H9 (cell line): ENCODE data around the gene CHI3L2. TPM values are rescaled to one million over a fixed set of nuclear protein-coding genes. Genes with fewer than 3 reads are reported as not detected.

Experiments
- DNase-seq: peaks from one replicate; pipeline ENCODE4 v3.0.0-alpha.2; 2017
- H2AFZ ChIP-seq: one replicate; pipeline ENCODE4 v1.6.1; 2013; ENCODE audit warnings: mild to moderate bottlenecking, low read length, control low read depth, moderate library complexity
- H2AK5ac ChIP-seq: 2 replicates; pipeline ENCODE4 v1.6.1; 2013; ENCODE audit warnings: low read length, control low read depth, mixed read lengths; ENCODE audit not compliant: insufficient read length
- H2BK120ac ChIP-seq: one replicate; pipeline ENCODE4 v1.6.1; 2013; ENCODE audit warnings: low read depth, mild to moderate bottlenecking, low read length, control low read depth, inconsistent platforms; ENCODE audit not compliant: poor library complexity, severe bottlenecking
- H2BK12ac ChIP-seq: 2 replicates; pipeline ENCODE4 v1.6.1; 2013; ENCODE audit warnings: low read length, control low read depth, mixed read lengths, low read depth; ENCODE audit not compliant: insufficient read length
- H2BK15ac ChIP-seq: 2 replicates; pipeline ENCODE4 v1.6.1; 2013; ENCODE audit warnings: low read depth, low read length, control low read depth
- H2BK20ac ChIP-seq: one replicate; pipeline ENCODE4 v1.6.1; 2013; ENCODE audit warnings: low read depth, mild to moderate bottlenecking, low read length, control low read depth, inconsistent platforms; ENCODE audit not compliant: poor library complexity, severe bottlenecking
- H2BK5ac ChIP-seq: 2 replicates; pipeline ENCODE4 v1.6.1; 2013; ENCODE audit warnings: low read length, control low read depth, mixed read lengths; ENCODE audit not compliant: insufficient read length
- H3K14ac ChIP-seq: 2 replicates; pipeline ENCODE4 v1.6.1; 2013; ENCODE audit warnings: low read length, control low read depth; ENCODE audit not compliant: insufficient read depth
- H3K18ac ChIP-seq: 2 replicates; pipeline ENCODE4 v1.6.1; 2013; ENCODE audit warnings: low read depth, mild to moderate bottlenecking, mixed read lengths, low read length, control low read depth; ENCODE audit not compliant: insufficient read length
- H3K23ac ChIP-seq: 2 replicates; pipeline ENCODE4 v1.6.1; 2013; ENCODE audit warnings: low read length, control low read depth, mixed read lengths, low read depth; ENCODE audit not compliant: insufficient read length
- H3K23me2 ChIP-seq: 2 replicates; pipeline ENCODE4 v1.6.1; 2013; ENCODE audit warnings: low read depth, mild to moderate bottlenecking, mixed read lengths, low read length, control low read depth; ENCODE audit not compliant: insufficient read length, poor library complexity, severe bottlenecking
- H3K27ac ChIP-seq: 2 replicates; pipeline ENCODE4 v1.5.1; 2013; ENCODE audit warnings: low read length, control low read depth, mixed read lengths, low read depth; ENCODE audit not compliant: insufficient read length
- H3K27me3 ChIP-seq: 2 replicates; pipeline ENCODE4 v1.6.1; 2013; ENCODE audit warnings: low read length, control low read depth, inconsistent platforms; ENCODE audit not compliant: insufficient read depth
- H3K4ac ChIP-seq: 2 replicates; pipeline ENCODE4 v1.6.1; 2013; ENCODE audit warnings: low read depth, mild to moderate bottlenecking, control low read depth, inconsistent platforms, low read length, moderate library complexity
- H3K4me1 ChIP-seq: 2 replicates; pipeline ENCODE4 v1.6.1; 2013; ENCODE audit warnings: low read length, control low read depth, inconsistent platforms; ENCODE audit not compliant: insufficient read depth
- H3K4me2 ChIP-seq: 2 replicates; pipeline ENCODE4 v1.6.1; 2013; ENCODE audit warnings: low read length, control low read depth, mixed read lengths; ENCODE audit not compliant: insufficient read length, insufficient read depth
- H3K56ac ChIP-seq: 2 replicates; pipeline ENCODE4 v1.6.1; 2013; ENCODE audit warnings: low read depth, mild to moderate bottlenecking, mixed read lengths, low read length, control low read depth; ENCODE audit not compliant: insufficient read length
- H3K79me1 ChIP-seq: 2 replicates; pipeline ENCODE4 v1.6.1; 2013; ENCODE audit warnings: low read depth, mild to moderate bottlenecking, moderate library complexity, low read length, control low read depth, inconsistent platforms; ENCODE audit not compliant: insufficient read depth, poor library complexity, severe bottlenecking
- H3K79me2 ChIP-seq: 2 replicates; pipeline ENCODE4 v1.6.1; 2013; ENCODE audit warnings: low read length, control low read depth, inconsistent platforms; ENCODE audit not compliant: insufficient read depth
- H3K9ac ChIP-seq: 2 replicates; pipeline ENCODE4 v1.6.1; 2013; ENCODE audit warnings: low read length, control low read depth, mixed read lengths; ENCODE audit not compliant: insufficient read length; ENCODE audit errors: extremely low read depth
- H3K9me3 ChIP-seq: one replicate; pipeline ENCODE4 v1.6.1; 2013; ENCODE audit warnings: low read depth, low read length, inconsistent platforms; ENCODE audit not compliant: control insufficient read depth
- H3T11ph ChIP-seq: one replicate; pipeline ENCODE4 v1.6.1; 2013; ENCODE audit warnings: mild to moderate bottlenecking, low read length, control low read depth, inconsistent platforms
- H4K20me1 ChIP-seq: one replicate; pipeline ENCODE4 v1.6.1; 2013; ENCODE audit not compliant: control insufficient read depth, insufficient read length, insufficient read depth
- H4K5ac ChIP-seq: 2 replicates; pipeline ENCODE4 v1.6.1; 2013; ENCODE audit warnings: low read depth, mild to moderate bottlenecking, mixed read lengths, low read length, control low read depth; ENCODE audit not compliant: insufficient read length
- H4K8ac ChIP-seq: replicated peaks from 2 replicates; pipeline ENCODE4 v1.6.1; 2013; ENCODE audit warnings: low read length, control low read depth, mixed read lengths, low read depth; ENCODE audit not compliant: insufficient read length
- H4K91ac ChIP-seq: 2 replicates; pipeline ENCODE4 v1.6.1; 2013; ENCODE audit warnings: low read depth, mild to moderate bottlenecking, moderate library complexity, mixed read lengths, low read length, control low read depth; ENCODE audit not compliant: insufficient read length
- H3K27ac Mint-ChIP-seq, 3 experiments: 2 replicates in 2 of 3; 3 replicates in 1 of 3; pipeline ENCODE4 v1.8.0; 2020 to 2021; ENCODE audit warnings: mixed read lengths in 3 of 3, mild to moderate bottlenecking in 1 of 3, moderate library complexity in 1 of 3
- H3K27me3 Mint-ChIP-seq: 2 replicates; pipeline ENCODE4 v1.8.0; 2021; ENCODE audit warnings: low read depth, mild to moderate bottlenecking, moderate library complexity, mixed read lengths
- H3K36me3 Mint-ChIP-seq, 3 experiments: 2 replicates in 2 of 3; 3 replicates in 1 of 3; pipeline ENCODE4 v1.8.0; 2020 to 2021; ENCODE audit warnings: low read depth in 3 of 3, mixed read lengths in 3 of 3; ENCODE audit not compliant: insufficient read depth in 1 of 3
- H3K4me1 Mint-ChIP-seq, 2 experiments: 2 replicates each; pipeline ENCODE4 v1.8.0; 2020; ENCODE audit warnings: mixed read lengths in 2 of 2
- H3K4me3 Mint-ChIP-seq, 2 experiments: 2 replicates in 1 of 2; 3 replicates in 1 of 2; pipeline ENCODE4 v1.8.0; 2020 to 2021; ENCODE audit warnings: mild to moderate bottlenecking in 2 of 2, mixed read lengths in 2 of 2, moderate library complexity in 1 of 2
- H3K9me3 Mint-ChIP-seq, 2 experiments: 2 replicates in 1 of 2; 3 replicates in 1 of 2; pipeline ENCODE4 v1.8.0; 2020; ENCODE audit warnings: mild to moderate bottlenecking in 2 of 2, mixed read lengths in 2 of 2, moderate library complexity in 1 of 2
- CTCF ChIP-seq: fragments of 200-600 bp; sonication (generic); conservative IDR thresholded peaks from 3 replicates; pipeline ENCODE4 v1.8.0; 2021; ENCODE audit warnings: antibody characterized with exemption, mild to moderate bottlenecking
- WGBS: extraction: QIAGEN DNeasy Blood & Tissue Kit; methylation state at CpG from one replicate; pipeline ENCODE4 v1.1.7; 2013; ENCODE audit warnings: missing lambda C conversion rate, low lambda C conversion rate, mixed read lengths; ENCODE audit not compliant: insufficient read length; ENCODE audit errors: extremely low coverage; 5-methylcytosine and 5-hydroxymethylcytosine counted together
- total RNA-seq: library from RNA; stranded (reverse); gene quantifications from 2 replicates; pipeline ENCODE4 v1.2.1, GENCODE V29; 2021

The CHI3L2 gene
- total RNA-seq, 1 experiment from 2014 or later, result not detected

- Histone ChIP-seq H2BK15ac (no peak overlapping the region), H3K4ac (no peak overlapping the region), H2BK12ac (no peak overlapping the region), H3K14ac (no peak overlapping the region), H3K79me2 (no peaks in the 10 kb centered on the region), H3K4me1 (no peaks in the 10 kb centered on the region), H3K9ac (no peak overlapping the region), H3K79me1 (no peaks in the 10 kb centered on the region), H3K23me2 (no peaks in the 10 kb centered on the region), H2BK20ac (no peak overlapping the region), H2BK5ac (no peak overlapping the region), H3K27me3 (no peaks in the 10 kb centered on the region), H3K4me2 (no peak overlapping the region), H3K56ac (no peak overlapping the region), H3K9me3 (no peaks in the 10 kb centered on the region), H3K27ac (no peak overlapping the region), H3K23ac (no peak overlapping the region), H4K91ac (no peak overlapping the region), H4K20me1 (no peaks in the 10 kb centered on the region), H3K18ac (no peak overlapping the region), H4K5ac (no peak overlapping the region), H2BK120ac (no peak overlapping the region), H4K8ac (no peak overlapping the region), H2AFZ (no peak overlapping the region), H3T11ph (no peak overlapping the region), H2AK5ac (no peak overlapping the region)
- peaks cover 3 to 5% of the 10 kb centered on the region in 2 experiments for H3K4me1 Mint-ChIP-seq
- no peaks in the 10 kb centered on the region; a peak in 1 of 5 replicates for H3K9me3 Mint-ChIP-seq
- TF ChIP-seq CTCF, result no peak
- DNase-seq, result no peak
- H3K27ac Mint-ChIP-seq, result no peak overlapping the region
- no peaks in the 10 kb centered on the region for H3K36me3 Mint-ChIP-seq
- no CpG with 5 or more reads among the region's 4 CpGs for WGBS
- H3K27me3 Mint-ChIP-seq, result peaks cover 6% of the 10 kb centered on the region
- H3K4me3 Mint-ChIP-seq, result no peak overlapping the region
These were observed 22.4 kb downstream of the CHI3L2 start for GRCh38 chr1:111249960-111250359.
